SU-DHL-6 (cell line): Measurements from ENCODE around the gene JMY.

ENCODE experiments used
- EZH2phosphoT487 ChIP-seq: fragments of 200-600 bp; sonication (generic), shearing (Covaris generic); conservative IDR thresholded peaks from 2 replicates; pipeline ENCODE4 v1.6.1; 2018; ENCODE audit warnings: mild to moderate bottlenecking, antibody characterized with exemption, low read length, moderate library complexity, mixed read lengths
- TF ChIP-seq, protein P1 (sequence below): fragments of 200-600 bp; sonication (generic); IDR thresholded peaks from one replicate; pipeline ENCODE4 v1.5.1; 2017; ENCODE audit warnings: antibody characterized with exemption, mild to moderate bottlenecking, low read length, moderate library complexity; ENCODE audit not compliant: insufficient read depth, poor library complexity, severe bottlenecking

GRCh38 chr5:79237740-79238560 is 2.0 kb downstream of the JMY start:
- TF ChIP-seq, protein P1, sequence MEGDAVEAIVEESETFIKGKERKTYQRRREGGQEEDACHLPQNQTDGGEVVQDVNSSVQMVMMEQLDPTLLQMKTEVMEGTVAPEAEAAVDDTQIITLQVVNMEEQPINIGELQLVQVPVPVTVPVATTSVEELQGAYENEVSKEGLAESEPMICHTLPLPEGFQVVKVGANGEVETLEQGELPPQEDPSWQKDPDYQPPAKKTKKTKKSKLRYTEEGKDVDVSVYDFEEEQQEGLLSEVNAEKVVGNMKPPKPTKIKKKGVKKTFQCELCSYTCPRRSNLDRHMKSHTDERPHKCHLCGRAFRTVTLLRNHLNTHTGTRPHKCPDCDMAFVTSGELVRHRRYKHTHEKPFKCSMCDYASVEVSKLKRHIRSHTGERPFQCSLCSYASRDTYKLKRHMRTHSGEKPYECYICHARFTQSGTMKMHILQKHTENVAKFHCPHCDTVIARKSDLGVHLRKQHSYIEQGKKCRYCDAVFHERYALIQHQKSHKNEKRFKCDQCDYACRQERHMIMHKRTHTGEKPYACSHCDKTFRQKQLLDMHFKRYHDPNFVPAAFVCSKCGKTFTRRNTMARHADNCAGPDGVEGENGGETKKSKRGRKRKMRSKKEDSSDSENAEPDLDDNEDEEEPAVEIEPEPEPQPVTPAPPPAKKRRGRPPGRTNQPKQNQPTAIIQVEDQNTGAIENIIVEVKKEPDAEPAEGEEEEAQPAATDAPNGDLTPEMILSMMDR: no peak
- TF ChIP-seq EZH2phosphoT487: no peak
